ENCODE data around the gene CBY2.
A peak's percentile ranks its signal among the peaks of the same experiment; 100 is the strongest.

CBY2 gene

GRCh38 chr13:45718063-45718462, 15.9 kb downstream of the CBY2 start:
- TF ChIP-seq TEAD4 (IDR thresholded peaks at IDR 0.05) (no peak), RAD21 (IDR thresholded peaks at IDR 0.05; ENCODE audit: low read depth) (peak; percentile 79)

DNA sequence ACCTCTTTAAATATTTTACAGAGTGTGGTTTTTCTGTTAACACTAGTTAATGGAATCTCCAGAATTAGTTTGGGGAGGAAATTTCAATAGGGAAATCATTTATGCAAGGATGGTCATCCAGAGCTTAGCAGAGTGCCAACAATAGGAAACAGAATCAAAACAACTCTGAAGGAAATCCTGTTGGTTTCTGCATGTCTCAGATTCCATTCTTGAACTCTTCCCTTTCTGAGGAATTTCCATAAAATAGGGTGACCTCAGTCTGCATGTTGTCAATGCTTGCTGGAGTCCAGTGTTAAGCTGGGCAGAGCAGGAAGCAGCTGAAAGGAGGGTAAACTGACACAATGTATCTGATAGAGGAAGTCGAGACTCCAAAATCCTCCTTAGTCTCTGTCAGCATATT, 16.9 kb downstream of the CBY2 start:
- TF ChIP-seq FOXM1 (IDR thresholded peaks at IDR 0.05; ENCODE audit: borderline replicate concordance, low read depth) (no peak), TCF12 (IDR thresholded peaks at IDR 0.05; ENCODE audit: low read depth) (no peak)
- TF ChIP-seq, protein P1, sequence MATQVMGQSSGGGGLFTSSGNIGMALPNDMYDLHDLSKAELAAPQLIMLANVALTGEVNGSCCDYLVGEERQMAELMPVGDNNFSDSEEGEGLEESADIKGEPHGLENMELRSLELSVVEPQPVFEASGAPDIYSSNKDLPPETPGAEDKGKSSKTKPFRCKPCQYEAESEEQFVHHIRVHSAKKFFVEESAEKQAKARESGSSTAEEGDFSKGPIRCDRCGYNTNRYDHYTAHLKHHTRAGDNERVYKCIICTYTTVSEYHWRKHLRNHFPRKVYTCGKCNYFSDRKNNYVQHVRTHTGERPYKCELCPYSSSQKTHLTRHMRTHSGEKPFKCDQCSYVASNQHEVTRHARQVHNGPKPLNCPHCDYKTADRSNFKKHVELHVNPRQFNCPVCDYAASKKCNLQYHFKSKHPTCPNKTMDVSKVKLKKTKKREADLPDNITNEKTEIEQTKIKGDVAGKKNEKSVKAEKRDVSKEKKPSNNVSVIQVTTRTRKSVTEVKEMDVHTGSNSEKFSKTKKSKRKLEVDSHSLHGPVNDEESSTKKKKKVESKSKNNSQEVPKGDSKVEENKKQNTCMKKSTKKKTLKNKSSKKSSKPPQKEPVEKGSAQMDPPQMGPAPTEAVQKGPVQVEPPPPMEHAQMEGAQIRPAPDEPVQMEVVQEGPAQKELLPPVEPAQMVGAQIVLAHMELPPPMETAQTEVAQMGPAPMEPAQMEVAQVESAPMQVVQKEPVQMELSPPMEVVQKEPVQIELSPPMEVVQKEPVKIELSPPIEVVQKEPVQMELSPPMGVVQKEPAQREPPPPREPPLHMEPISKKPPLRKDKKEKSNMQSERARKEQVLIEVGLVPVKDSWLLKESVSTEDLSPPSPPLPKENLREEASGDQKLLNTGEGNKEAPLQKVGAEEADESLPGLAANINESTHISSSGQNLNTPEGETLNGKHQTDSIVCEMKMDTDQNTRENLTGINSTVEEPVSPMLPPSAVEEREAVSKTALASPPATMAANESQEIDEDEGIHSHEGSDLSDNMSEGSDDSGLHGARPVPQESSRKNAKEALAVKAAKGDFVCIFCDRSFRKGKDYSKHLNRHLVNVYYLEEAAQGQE (IDR thresholded peaks at IDR 0.05; ENCODE audit: low read depth), result no peak

- TF ChIP-seq EGR1 (IDR thresholded peaks at IDR 0.05), result no peak
- no peak for TF ChIP-seq TCF12 (IDR thresholded peaks at IDR 0.05; ENCODE audit: low read depth)
- no peak for TF ChIP-seq FOXM1 (IDR thresholded peaks at IDR 0.05; ENCODE audit: borderline replicate concordance, low read depth)
Measured at GRCh38 chr13:45721203-45721731, 19.1 kb downstream of the CBY2 start.

GRCh38 chr13:45723798-45724197, 21.7 kb downstream of the CBY2 start:
- TF ChIP-seq EGR1 (IDR thresholded peaks at IDR 0.05), result no peak

- peak; percentile 23; the same call in 1 of the 2 replicates for TF ChIP-seq RAD21 (IDR thresholded peaks at IDR 0.05; ENCODE audit: low read depth)
- TF ChIP-seq, protein P2, sequence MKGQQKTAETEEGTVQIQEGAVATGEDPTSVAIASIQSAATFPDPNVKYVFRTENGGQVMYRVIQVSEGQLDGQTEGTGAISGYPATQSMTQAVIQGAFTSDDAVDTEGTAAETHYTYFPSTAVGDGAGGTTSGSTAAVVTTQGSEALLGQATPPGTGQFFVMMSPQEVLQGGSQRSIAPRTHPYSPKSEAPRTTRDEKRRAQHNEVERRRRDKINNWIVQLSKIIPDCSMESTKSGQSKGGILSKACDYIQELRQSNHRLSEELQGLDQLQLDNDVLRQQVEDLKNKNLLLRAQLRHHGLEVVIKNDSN (IDR thresholded peaks at IDR 0.05), result no peak
- no peak for TF ChIP-seq CEBPB (IDR thresholded peaks at IDR 0.05)
Measured at GRCh38 chr13:45728759-45729158, 26.6 kb downstream of the CBY2 start.

- no peak for TF ChIP-seq NFIC (IDR thresholded peaks at IDR 0.05)
- TF ChIP-seq ZBTB7A (IDR thresholded peaks at IDR 0.05; ENCODE audit: low read depth), result no peak
- no peak for TF ChIP-seq MAX (IDR thresholded peaks at IDR 0.05)
- TF ChIP-seq, protein P1 (IDR thresholded peaks at IDR 0.05; ENCODE audit: low read depth), result no peak
Measured at GRCh38 chr13:45731455-45731854, 29.3 kb downstream of the CBY2 start.

- TF ChIP-seq TAF1 (IDR thresholded peaks at IDR 0.05; ENCODE audit: low read depth) (no peak), ZBTB7A (IDR thresholded peaks at IDR 0.05; ENCODE audit: low read depth) (no peak)
Measured at GRCh38 chr13:45732916-45733315, 30.8 kb downstream of the CBY2 start.

- TF ChIP-seq, protein P2 (IDR thresholded peaks at IDR 0.05), result no peak
- TF ChIP-seq FOXM1 (IDR thresholded peaks at IDR 0.05; ENCODE audit: borderline replicate concordance, low read depth) (no peak), CREB1 (IDR thresholded peaks at IDR 0.05; ENCODE audit: low read depth) (no peak), RAD21 (IDR thresholded peaks at IDR 0.05; ENCODE audit: low read depth) (no peak), EGR1 (IDR thresholded peaks at IDR 0.05) (no peak), CEBPB (IDR thresholded peaks at IDR 0.05) (no peak), MAX (IDR thresholded peaks at IDR 0.05) (no peak), TEAD4 (IDR thresholded peaks at IDR 0.05) (no peak), EP300 (IDR thresholded peaks at IDR 0.05; ENCODE audit: borderline replicate concordance) (no peak), NFIC (IDR thresholded peaks at IDR 0.05) (no peak), YY1 (IDR thresholded peaks at IDR 0.05; ENCODE audit: low read depth) (no peak), TCF12 (IDR thresholded peaks at IDR 0.05; ENCODE audit: low read depth) (no peak), TAF1 (IDR thresholded peaks at IDR 0.05; ENCODE audit: low read depth) (no peak), ZBTB7A (IDR thresholded peaks at IDR 0.05; ENCODE audit: low read depth) (no peak)
- TF ChIP-seq, protein P1 (IDR thresholded peaks at IDR 0.05; ENCODE audit: low read depth), result no peak
Measured at GRCh38 chr13:45733361-45733760, 31.2 kb downstream of the CBY2 start.

Data from Ishikawa (cell line).